GM12878 (cell line): Measurements from ENCODE around the gene ARSJ. TPM values are rescaled to one million over a fixed set of nuclear protein-coding genes. Genes with fewer than 3 reads are reported as not detected.

Experiments
- ATAC-seq: fragments of 200-7000 bp; cut with Tn5 transposase; 3 replicates; pipeline ENCODE4 v1.9.1; 2020; ENCODE audit warnings: mild to moderate bottlenecking, moderate library complexity
- BruUV-seq: library from RNA; stranded (reverse); fragments of 400-500 nt; replicated peaks from 2 replicates; lab custom pipeline; 2021; lab: Mats Ljungman, UMichigan
- CTCF ChIA-PET: fragments of 300-600 bp; sonication (Branson Sonifier 250); formaldehyde crosslinking; extraction: SDS; loops from one replicate; lab custom pipeline; 2021; ENCODE audit warnings: inconsistent platforms; lab: Yijun Ruan, JAX
- POLR2A ChIA-PET: fragments of 350-600 bp; formaldehyde crosslinking; extraction: SDS; loops from one replicate; lab custom pipeline; 2021; ENCODE audit warnings: inconsistent platforms; lab: Charles Lee
- RAD21 ChIA-PET: fragments of 300-600 bp; sonication (Branson Sonifier 250); formaldehyde crosslinking; loops from one replicate; lab custom pipeline; 2023; ENCODE audit warnings: antibody characterized with exemption; ENCODE audit not compliant: unreplicated experiment; lab: Charles Lee
- SMC1A ChIA-PET: fragments of 300-600 bp; sonication (Branson Sonifier 250); formaldehyde crosslinking; loops from one replicate; lab custom pipeline; 2023; ENCODE audit not compliant: unreplicated experiment, uncharacterized antibody; lab: Charles Lee
- DNase-seq: peaks from one replicate; pipeline ENCODE4 v3.0.0-alpha.2; 2011; ENCODE audit warnings: low read depth, low spot score
- FAIRE-seq: peaks from 3 replicates; lab custom pipeline; 2011; peaks lifted over from hg19 to GRCh38; lab: Jason Lieb, UNC
- H2AFZ ChIP-seq: 2 replicates; pipeline ENCODE4 v1.6.0; 2011; ENCODE audit warnings: low read depth, low read length, control low read depth; ENCODE audit not compliant: control insufficient read depth
- H3K27ac ChIP-seq: 2 replicates; pipeline ENCODE4 v1.5.1; 2011; ENCODE audit warnings: control low read depth; ENCODE audit not compliant: control insufficient read depth, insufficient read depth
- H3K27me3 ChIP-seq, 2 experiments: replicated peaks in 1 of 2; 2 replicates each; pipeline versions ENCODE4 v1.6.0 to v1.6.1; 2011; ENCODE audit warnings: low read length in 1 of 2; ENCODE audit not compliant: control insufficient read depth in 2 of 2, insufficient read depth in 2 of 2
- H3K36me3 ChIP-seq, 2 experiments: 2 replicates each; pipeline ENCODE4 v1.5.1; 2011; ENCODE audit warnings: low read length in 1 of 2; ENCODE audit not compliant: control insufficient read depth in 2 of 2, insufficient read depth in 2 of 2
- H3K4me1 ChIP-seq: 2 replicates; pipeline ENCODE4 v1.6.1; 2011; ENCODE audit warnings: mild to moderate bottlenecking, low read length, moderate library complexity, mixed read lengths; ENCODE audit not compliant: control insufficient read depth, insufficient read depth
- H3K4me2 ChIP-seq: 2 replicates; pipeline ENCODE4 v1.6.0; 2011; ENCODE audit warnings: control low read depth; ENCODE audit not compliant: control insufficient read depth, insufficient read depth
- H3K4me3 ChIP-seq: fragments of 200-600 bp; sonication (generic); 2 replicates; pipeline ENCODE4 v1.5.1; 2016
- H3K79me2 ChIP-seq: 2 replicates; pipeline ENCODE4 v1.6.0; 2011; ENCODE audit warnings: low read length; ENCODE audit not compliant: control insufficient read depth, insufficient read depth
- H3K9ac ChIP-seq: 2 replicates; pipeline ENCODE4 v1.8.0; 2011; ENCODE audit warnings: low read length, control low read depth, mixed read lengths; ENCODE audit not compliant: control insufficient read depth, insufficient read depth
- H3K9me3 ChIP-seq: replicated peaks from 3 replicates; pipeline ENCODE4 v1.5.1; 2011; ENCODE audit warnings: mild to moderate bottlenecking, low read length; ENCODE audit not compliant: control insufficient read depth, insufficient read depth
- H4K20me1 ChIP-seq: 2 replicates; pipeline ENCODE4 v1.6.0; 2011; ENCODE audit not compliant: control insufficient read depth, insufficient read depth
- ATF7 ChIP-seq: fragments of 450-650 bp; IDR thresholded peaks from 2 replicates; pipeline ENCODE4 v1.6.1; 2016; ENCODE audit warnings: low read depth, mild to moderate bottlenecking
- CBFB ChIP-seq: IDR thresholded peaks from 2 replicates; pipeline ENCODE4 v1.6.1; 2016; ENCODE audit warnings: antibody characterized with exemption, low read depth
- CHD4 ChIP-seq: fragments of 200-600 bp; sonication (generic); IDR thresholded peaks from 2 replicates; pipeline ENCODE4 v1.6.1; 2016; ENCODE audit warnings: mild to moderate bottlenecking
- CREB1 ChIP-seq: IDR thresholded peaks from 2 replicates; pipeline ENCODE4 v1.6.1; 2012; ENCODE audit warnings: low read depth, mild to moderate bottlenecking, inconsistent platforms
- CREM ChIP-seq: IDR thresholded peaks from 2 replicates; pipeline ENCODE4 v1.6.1; 2014; ENCODE audit warnings: antibody characterized with exemption, low read depth
- GABPA ChIP-seq: IDR thresholded peaks from 2 replicates; pipeline ENCODE4 v1.6.1; 2014; ENCODE audit warnings: antibody characterized with exemption, low read depth, mild to moderate bottlenecking, inconsistent platforms
- KDM1A ChIP-seq: fragments of 200-600 bp; sonication (generic); IDR thresholded peaks from 2 replicates; pipeline ENCODE4 v1.6.1; 2016; ENCODE audit warnings: borderline replicate concordance
- NBN ChIP-seq: fragments of 450-650 bp; IDR thresholded peaks from 2 replicates; pipeline ENCODE4 v1.6.1; 2016
- NFIC ChIP-seq: IDR thresholded peaks from 2 replicates; pipeline ENCODE4 v1.6.1; 2012; ENCODE audit warnings: low read depth, mild to moderate bottlenecking, inconsistent platforms, low read length, moderate library complexity
- NFYB ChIP-seq: IDR thresholded peaks from 2 replicates; pipeline ENCODE4 v1.6.1; 2011; ENCODE audit warnings: low read depth, mild to moderate bottlenecking, low read length, improper control_type of control experiment, moderate library complexity; ENCODE audit not compliant: insufficient read depth
- RAD21 ChIP-seq: IDR thresholded peaks from 2 replicates; pipeline ENCODE4 v1.6.1; 2011; ENCODE audit warnings: mild to moderate bottlenecking, low read depth, low read length, moderate library complexity; ENCODE audit not compliant: insufficient read depth
- SMC3 ChIP-seq: IDR thresholded peaks from 2 replicates; pipeline ENCODE4 v1.6.1; 2011; ENCODE audit warnings: low read length, improper control_type of control experiment, borderline replicate concordance
- STAT1 ChIP-seq: fragments of 450-650 bp; conservative IDR thresholded peaks from 2 replicates; pipeline ENCODE4 v1.6.1; 2014; ENCODE audit warnings: antibody characterized with exemption, mild to moderate bottlenecking
- TBL1XR1 ChIP-seq: IDR thresholded peaks from 2 replicates; pipeline ENCODE4 v1.6.1; 2012; ENCODE audit warnings: low read depth, low read length, improper control_type of control experiment
- YY1 ChIP-seq: IDR thresholded peaks from 2 replicates; pipeline ENCODE4 v1.6.1; 2011; ENCODE audit warnings: low read depth, mild to moderate bottlenecking, low read length
- ZNF207 ChIP-seq: fragments of 450-650 bp; IDR thresholded peaks from 2 replicates; pipeline ENCODE4 v1.6.1; 2014; ENCODE audit warnings: antibody characterized with exemption, mild to moderate bottlenecking, borderline replicate concordance
- WGBS: methylation state at CpG from one replicate; pipeline ENCODE4 v1.1.6; 2016; ENCODE audit warnings: low lambda C conversion rate; ENCODE audit not compliant: insufficient replicate concordance, insufficient coverage; ENCODE audit errors: missing lambda C conversion rate; 5-methylcytosine and 5-hydroxymethylcytosine counted together
- in situ Hi-C: fragments of 300-500 bp; cut with MboI; formaldehyde crosslinking; loops from 9 replicates; pipeline ENCODE4 v1.14.3; 2018; ENCODE audit warnings: mixed read lengths
- intact Hi-C: fragments of 100-400 bp; cut with micrococcal nuclease; formaldehyde crosslinking; loops from one replicate; pipeline ENCODE4 v1.14.2; 2022; ENCODE audit not compliant: unreplicated experiment
- polyA plus RNA-seq, 11 experiments: library from polyadenylated mRNA; depleted of rRNA in 4 of 11; unstranded in 6 of 11; stranded (reverse) in 5 of 11; fragments of >200 nt; fragmentation: Nextera tagmentation in 4 of 11; fragmentation: Illumina TruSeq in 1 of 11; extraction: Ambion mirVana in 4 of 11; extraction: Trizol in 1 of 11; gene quantifications; 1 replicate in 1 of 11; 2 replicates in 10 of 11; pipeline versions ENCODE4 v1.2.1 to v1.2.3, GENCODE V29; 2011 to 2016; ENCODE audit warnings: inconsistent platforms in 2 of 11, missing spikeins in 2 of 11, low read depth in 1 of 11
- total RNA-seq, 4 experiments: library from RNA; depleted of rRNA in 3 of 4; stranded (reverse); fragments of >200 nt in 3 of 4; fragmentation: Illumina TruSeq in 1 of 4; extraction: Trizol in 1 of 4; gene quantifications; 2 replicates each; pipeline versions ENCODE4 v1.2.1 to v1.2.3, GENCODE V29; 2013 to 2021
- TF ChIP-seq, protein P1 (sequence below): fragments of 150-350 bp; IDR thresholded peaks from 2 replicates; pipeline ENCODE4 v1.6.1; 2014; ENCODE audit warnings: mild to moderate bottlenecking, low read depth, low read length
- TF ChIP-seq, protein P2 (sequence below): fragments of 450-650 bp; conservative IDR thresholded peaks from 2 replicates; pipeline ENCODE4 v1.6.1; 2017; ENCODE audit warnings: mild to moderate bottlenecking, moderate library complexity

The ARSJ gene
- total and polyA plus RNA-seq, 10 of the 15 experiments (the other 5 are each of a cell fraction or from before 2014, with no cell fraction given) = under 0.01 to 0.19 (median 0.04) TPM; not detected in 5

DNA sequence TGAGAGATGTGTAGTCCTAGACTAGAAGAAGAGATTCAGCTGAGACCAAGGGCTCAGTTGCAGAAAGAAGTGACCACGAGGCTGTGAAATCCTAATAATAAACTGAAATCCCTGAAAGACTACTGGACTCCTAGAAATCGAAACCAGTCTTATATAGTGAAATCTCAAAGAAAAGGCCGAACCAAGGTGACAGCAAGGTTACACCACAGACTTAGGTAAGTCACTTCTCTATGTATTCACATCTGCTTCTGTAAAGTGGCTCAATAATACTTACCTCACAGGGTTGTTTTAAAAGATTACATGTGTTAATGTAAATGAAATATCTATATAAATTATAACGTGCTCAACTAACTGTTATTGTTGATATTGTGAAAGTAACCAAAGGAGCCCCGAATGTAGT is 60.3 kb downstream of the ARSJ start:
- in situ Hi-C loops = no loop called here
- no peak for FAIRE-seq
- ChIA-PET SMC1A (interaction anchor here (0.5 to 2.7 kb wide), 4 partner anchors 24 to 153 kb away, joined by 3 to 9 read pairs (median 3); no protein-coding TSS in a partner anchor), CTCF (interaction anchor here (1.0 kb wide), 2 partner anchors 18 to 79 kb away, joined by 3 to 4 read pairs; no protein-coding TSS in a partner anchor)
- H3K4me2 ChIP-seq = no peak overlapping the region
- H2AFZ ChIP-seq = no peak overlapping the region
- H3K27ac ChIP-seq = no peak overlapping the region
- no TSS peak for BruUV-seq
- no peaks in the 10 kb centered on the region for H3K27me3 ChIP-seq
- H3K9ac ChIP-seq = no peak overlapping the region
- no peaks in the 10 kb centered on the region for H3K36me3 ChIP-seq
- H3K9me3 ChIP-seq = no peaks in the 10 kb centered on the region
- TF ChIP-seq SMC3 (no peak), NFIC (no peak), TBL1XR1 (no peak), YY1 (no peak), CREM (no peak), ATF7 (no peak), KDM1A (no peak), CREB1 (no peak), NBN (no peak), ZNF207 (no peak), GABPA (no peak), CHD4 (no peak), CBFB (no peak), RAD21 (no peak), STAT1 (no peak), NFYB (no peak)
- TF ChIP-seq, protein P1, sequence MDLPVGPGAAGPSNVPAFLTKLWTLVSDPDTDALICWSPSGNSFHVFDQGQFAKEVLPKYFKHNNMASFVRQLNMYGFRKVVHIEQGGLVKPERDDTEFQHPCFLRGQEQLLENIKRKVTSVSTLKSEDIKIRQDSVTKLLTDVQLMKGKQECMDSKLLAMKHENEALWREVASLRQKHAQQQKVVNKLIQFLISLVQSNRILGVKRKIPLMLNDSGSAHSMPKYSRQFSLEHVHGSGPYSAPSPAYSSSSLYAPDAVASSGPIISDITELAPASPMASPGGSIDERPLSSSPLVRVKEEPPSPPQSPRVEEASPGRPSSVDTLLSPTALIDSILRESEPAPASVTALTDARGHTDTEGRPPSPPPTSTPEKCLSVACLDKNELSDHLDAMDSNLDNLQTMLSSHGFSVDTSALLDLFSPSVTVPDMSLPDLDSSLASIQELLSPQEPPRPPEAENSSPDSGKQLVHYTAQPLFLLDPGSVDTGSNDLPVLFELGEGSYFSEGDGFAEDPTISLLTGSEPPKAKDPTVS = no peak
- TF ChIP-seq, protein P2, sequence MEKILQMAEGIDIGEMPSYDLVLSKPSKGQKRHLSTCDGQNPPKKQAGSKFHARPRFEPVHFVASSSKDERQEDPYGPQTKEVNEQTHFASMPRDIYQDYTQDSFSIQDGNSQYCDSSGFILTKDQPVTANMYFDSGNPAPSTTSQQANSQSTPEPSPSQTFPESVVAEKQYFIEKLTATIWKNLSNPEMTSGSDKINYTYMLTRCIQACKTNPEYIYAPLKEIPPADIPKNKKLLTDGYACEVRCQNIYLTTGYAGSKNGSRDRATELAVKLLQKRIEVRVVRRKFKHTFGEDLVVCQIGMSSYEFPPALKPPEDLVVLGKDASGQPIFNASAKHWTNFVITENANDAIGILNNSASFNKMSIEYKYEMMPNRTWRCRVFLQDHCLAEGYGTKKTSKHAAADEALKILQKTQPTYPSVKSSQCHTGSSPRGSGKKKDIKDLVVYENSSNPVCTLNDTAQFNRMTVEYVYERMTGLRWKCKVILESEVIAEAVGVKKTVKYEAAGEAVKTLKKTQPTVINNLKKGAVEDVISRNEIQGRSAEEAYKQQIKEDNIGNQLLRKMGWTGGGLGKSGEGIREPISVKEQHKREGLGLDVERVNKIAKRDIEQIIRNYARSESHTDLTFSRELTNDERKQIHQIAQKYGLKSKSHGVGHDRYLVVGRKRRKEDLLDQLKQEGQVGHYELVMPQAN = no peak
- TF ChIP-seq, all 136 proteins: peak for 0
- Histone ChIP-seq H3K4me3 (no peak overlapping the region), H3K79me2 (no peaks in the 10 kb centered on the region), H3K4me1 (no peaks in the 10 kb centered on the region), H4K20me1 (no peaks in the 10 kb centered on the region)
- RAD21 ChIA-PET = interaction anchor here (1.1 kb wide), 1 partner anchor 148 kb away, joined by 3 read pairs; no protein-coding TSS in a partner anchor
- ATAC-seq (peak; percentile 35; the same call in 1 of the 3 replicates), DNase-seq (no peak)
- intact Hi-C loops = no loop called here
- POLR2A ChIA-PET = no interaction called here
- WGBS = 19% methylated on average over 5 of the region's 5 CpGs
